Measurements from ENCODE around the gene SPPL3.

DNA sequence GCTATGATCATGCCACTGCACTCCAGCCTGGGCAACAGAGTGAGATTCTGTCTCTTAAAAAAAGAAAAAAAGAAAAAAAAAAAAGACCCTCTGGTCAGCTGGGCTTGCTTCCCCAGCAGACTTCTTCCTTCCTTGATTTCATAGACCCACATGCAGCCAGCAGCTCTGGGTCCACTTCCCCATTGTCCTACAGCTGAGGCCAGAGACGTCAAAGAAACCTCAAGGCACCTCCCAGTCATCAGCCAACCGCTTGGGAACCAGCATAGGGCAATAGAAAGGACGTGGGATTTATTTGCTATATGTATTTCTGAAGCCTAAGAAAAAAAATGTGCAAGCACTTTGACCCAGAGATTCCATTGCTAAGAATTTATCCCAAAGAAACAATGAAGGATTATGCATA is 35.4 kb upstream of the SPPL3 start:
- no peak for TF ChIP-seq POLR2AphosphoS5 (IDR thresholded peaks at IDR 0.05; ENCODE audit: low read depth, low read length)
- TF ChIP-seq TAF1 (IDR thresholded peaks at IDR 0.05; ENCODE audit: borderline replicate concordance, insufficient read depth, low read length): no peak
- no peak for TF ChIP-seq FOXP2 (optimal IDR thresholded peaks at IDR 0.05; ENCODE audit: borderline replicate concordance, extremely low read depth, extremely low read length, insufficient read depth)
- TF ChIP-seq, protein P1, sequence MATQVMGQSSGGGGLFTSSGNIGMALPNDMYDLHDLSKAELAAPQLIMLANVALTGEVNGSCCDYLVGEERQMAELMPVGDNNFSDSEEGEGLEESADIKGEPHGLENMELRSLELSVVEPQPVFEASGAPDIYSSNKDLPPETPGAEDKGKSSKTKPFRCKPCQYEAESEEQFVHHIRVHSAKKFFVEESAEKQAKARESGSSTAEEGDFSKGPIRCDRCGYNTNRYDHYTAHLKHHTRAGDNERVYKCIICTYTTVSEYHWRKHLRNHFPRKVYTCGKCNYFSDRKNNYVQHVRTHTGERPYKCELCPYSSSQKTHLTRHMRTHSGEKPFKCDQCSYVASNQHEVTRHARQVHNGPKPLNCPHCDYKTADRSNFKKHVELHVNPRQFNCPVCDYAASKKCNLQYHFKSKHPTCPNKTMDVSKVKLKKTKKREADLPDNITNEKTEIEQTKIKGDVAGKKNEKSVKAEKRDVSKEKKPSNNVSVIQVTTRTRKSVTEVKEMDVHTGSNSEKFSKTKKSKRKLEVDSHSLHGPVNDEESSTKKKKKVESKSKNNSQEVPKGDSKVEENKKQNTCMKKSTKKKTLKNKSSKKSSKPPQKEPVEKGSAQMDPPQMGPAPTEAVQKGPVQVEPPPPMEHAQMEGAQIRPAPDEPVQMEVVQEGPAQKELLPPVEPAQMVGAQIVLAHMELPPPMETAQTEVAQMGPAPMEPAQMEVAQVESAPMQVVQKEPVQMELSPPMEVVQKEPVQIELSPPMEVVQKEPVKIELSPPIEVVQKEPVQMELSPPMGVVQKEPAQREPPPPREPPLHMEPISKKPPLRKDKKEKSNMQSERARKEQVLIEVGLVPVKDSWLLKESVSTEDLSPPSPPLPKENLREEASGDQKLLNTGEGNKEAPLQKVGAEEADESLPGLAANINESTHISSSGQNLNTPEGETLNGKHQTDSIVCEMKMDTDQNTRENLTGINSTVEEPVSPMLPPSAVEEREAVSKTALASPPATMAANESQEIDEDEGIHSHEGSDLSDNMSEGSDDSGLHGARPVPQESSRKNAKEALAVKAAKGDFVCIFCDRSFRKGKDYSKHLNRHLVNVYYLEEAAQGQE (IDR thresholded peaks at IDR 0.05; ENCODE audit: insufficient read depth in 1 of 2, low read depth in 2 of 2, low read length in 2 of 2): no peak
- TF ChIP-seq SIN3A (IDR thresholded peaks at IDR 0.05; ENCODE audit: borderline replicate concordance, insufficient read depth, low read length): no peak

Data from PFSK-1 (cell line).